Loucy (cell line): Measurements from ENCODE around the gene RGS6.

Source experiments
- CTCF ChIP-seq: fragments of 200-600 bp; sonication (generic); conservative IDR thresholded peaks from 2 replicates; pipeline ENCODE4 v1.5.1; 2014; ENCODE audit warnings: mild to moderate bottlenecking, antibody characterized with exemption, low read length
- EZH2phosphoT487 ChIP-seq: fragments of 200-600 bp; IDR thresholded peaks from 2 replicates; pipeline ENCODE4 v1.6.1; 2018; ENCODE audit warnings: antibody characterized with exemption, mild to moderate bottlenecking, moderate library complexity, borderline replicate concordance

GRCh38 chr14:72172049-72172448, 239.8 kb downstream of the RGS6 start:
- TF ChIP-seq CTCF, result no peak
- no peak for TF ChIP-seq EZH2phosphoT487
